ENCODE measurements around the gene SPATA32.

The SPATA32 gene

GRCh38 chr17:45289301-45290268 is 27.7 kb upstream of the SPATA32 start:
- TF ChIP-seq ZNF274 (IDR thresholded peaks at IDR 0.05; ENCODE audit: low read depth, low read length), result no peak
- H3K4me3 ChIP-seq (ENCODE audit: low read length), result no peak overlapping the region

GRCh38 chr17:45288825-45289224 is 26.9 kb upstream of the SPATA32 start:
- TF ChIP-seq ZNF274 (IDR thresholded peaks at IDR 0.05; ENCODE audit: low read depth, low read length), result no peak

GRCh38 chr17:45287526-45288500 is 25.9 kb upstream of the SPATA32 start:
- no peak for TF ChIP-seq ZNF274 (IDR thresholded peaks at IDR 0.05; ENCODE audit: low read depth, low read length)
- no peak overlapping the region for H3K4me3 ChIP-seq (ENCODE audit: low read length)

More at GRCh38 chr17:45288825-45289224, 26.9 kb upstream of the SPATA32 start:
- no peak overlapping the region for H3K4me3 ChIP-seq (ENCODE audit: low read length)

- TF ChIP-seq ZNF274 (IDR thresholded peaks at IDR 0.05; ENCODE audit: low read depth, low read length), result no peak
- H3K4me3 ChIP-seq (ENCODE audit: low read length), result no peak overlapping the region
Observed at GRCh38 chr17:45286286-45286685, 24.4 kb upstream of the SPATA32 start.

- no peak overlapping the region for H3K4me3 ChIP-seq (ENCODE audit: low read length)
- no peak for TF ChIP-seq ZNF274 (IDR thresholded peaks at IDR 0.05; ENCODE audit: low read depth, low read length)
Observed at GRCh38 chr17:45284176-45285140, 22.6 kb upstream of the SPATA32 start.

GRCh38 chr17:45283711-45284110 is 21.8 kb upstream of the SPATA32 start:
- TF ChIP-seq ZNF274 (IDR thresholded peaks at IDR 0.05; ENCODE audit: low read depth, low read length), result no peak
- H3K4me3 ChIP-seq (ENCODE audit: low read length), result no peak overlapping the region

GRCh38 chr17:45282683-45283644 is 21.1 kb upstream of the SPATA32 start:
- H3K4me3 ChIP-seq (ENCODE audit: low read length), result no peak overlapping the region
- no peak for TF ChIP-seq ZNF274 (IDR thresholded peaks at IDR 0.05; ENCODE audit: low read depth, low read length)

- no peak overlapping the region for H3K4me3 ChIP-seq (ENCODE audit: low read length)
- no peak for TF ChIP-seq ZNF274 (IDR thresholded peaks at IDR 0.05; ENCODE audit: low read depth, low read length)
Observed at GRCh38 chr17:45279898-45280297, 18.0 kb upstream of the SPATA32 start.

- no peak overlapping the region for H3K4me3 ChIP-seq (ENCODE audit: low read length)
- TF ChIP-seq ZNF274 (IDR thresholded peaks at IDR 0.05; ENCODE audit: low read depth, low read length), result no peak
Observed at GRCh38 chr17:45277992-45278391, 16.1 kb upstream of the SPATA32 start.

GRCh38 chr17:45277216-45277849 is 15.4 kb upstream of the SPATA32 start:
- no peak overlapping the region for H3K4me3 ChIP-seq (ENCODE audit: low read length)
- TF ChIP-seq ZNF274 (IDR thresholded peaks at IDR 0.05; ENCODE audit: low read depth, low read length), result no peak

- H3K4me3 ChIP-seq (ENCODE audit: low read length), result no peak overlapping the region
- no peak for TF ChIP-seq ZNF274 (IDR thresholded peaks at IDR 0.05; ENCODE audit: low read depth, low read length)
Observed at GRCh38 chr17:45276031-45276430, 14.1 kb upstream of the SPATA32 start.

- no peak for TF ChIP-seq ZNF274 (IDR thresholded peaks at IDR 0.05; ENCODE audit: low read depth, low read length)
- H3K4me3 ChIP-seq (ENCODE audit: low read length), result no peak overlapping the region
Observed at GRCh38 chr17:45274033-45274432, 12.1 kb upstream of the SPATA32 start.
